ENCODE results near the gene CCDC60.

- TF ChIP-seq REST (IDR thresholded peaks at IDR 0.05; ENCODE audit: insufficient read depth in 1 of 2, low read depth in 2 of 2, low read length in 2 of 2) (no peak), TAF1 (IDR thresholded peaks at IDR 0.05; ENCODE audit: borderline replicate concordance, insufficient read depth, low read length) (no peak)
These were observed 40.3 kb upstream of the CCDC60 start for GRCh38 chr12:119294211-119294610.
